ENCODE data around the gene ZDHHC11B. TPM values are rescaled to one million over a fixed set of nuclear protein-coding genes. Genes with fewer than 3 reads are reported as not detected.
"Not testable (repeated sequence)": the region's sequence is repeated elsewhere in the genome, so short reads cannot be mapped to it uniquely, and the experiment has no call there.

The ZDHHC11B gene
- polyA plus RNA-seq, 4 donors = 2.2 to 18.8 (median 9.5) TPM

GRCh38 chr5:696191-696590 is 88.3 kb downstream of the ZDHHC11B start:
- FAIRE-seq; H3K27me3 ChIP-seq (ENCODE audit: control insufficient read depth in 3 of 3, insufficient read depth in 3 of 3, low read length in 3 of 3): not testable (repeated sequence)
- 83 to 94% (median 93%) methylated on average over 2 to 8 of the region's 8 CpGs for WGBS, 3 donors

GRCh38 chr5:695475-695874 is 89.1 kb downstream of the ZDHHC11B start:
- H3K36me3 ChIP-seq (ENCODE audit: control insufficient read depth in 3 of 3, insufficient read depth in 2 of 3, low read depth in 1 of 3, low read length in 3 of 3); H3K27me3 ChIP-seq (ENCODE audit: control insufficient read depth in 3 of 3, insufficient read depth in 3 of 3, low read length in 3 of 3); H3K27ac ChIP-seq (ENCODE audit: low read depth in 1 of 3, low read length in 2 of 3); DNase-seq; H3K4me3 ChIP-seq (ENCODE audit: low read depth in 1 of 3, low read length in 3 of 3); H3K9me3 ChIP-seq (ENCODE audit: control insufficient read depth in 2 of 2, insufficient read depth in 1 of 2, low read depth in 1 of 2, low read length in 1 of 2); FAIRE-seq; H3K4me1 ChIP-seq (ENCODE audit: control insufficient read depth in 3 of 3, insufficient read depth in 2 of 3, low read depth in 1 of 3, low read length in 2 of 3): not testable (repeated sequence)
- WGBS, 3 donors = 91 to 96% methylated on average over 4 to 10 of the region's 13 CpGs; no CpG with 5 or more reads in 1 of the 3 donors

More at GRCh38 chr5:696191-696590, 88.3 kb downstream of the ZDHHC11B start:
- DNase-seq; H3K4me3 ChIP-seq (ENCODE audit: low read depth in 1 of 3, low read length in 3 of 3); H3K27ac ChIP-seq (ENCODE audit: low read depth in 1 of 3, low read length in 2 of 3); H3K9me3 ChIP-seq (ENCODE audit: control insufficient read depth in 2 of 2, insufficient read depth in 1 of 2, low read depth in 1 of 2, low read length in 1 of 2); H3K36me3 ChIP-seq (ENCODE audit: control insufficient read depth in 3 of 3, insufficient read depth in 2 of 3, low read depth in 1 of 3, low read length in 3 of 3); H3K4me1 ChIP-seq (ENCODE audit: control insufficient read depth in 3 of 3, insufficient read depth in 2 of 3, low read depth in 1 of 3, low read length in 2 of 3): not testable (repeated sequence)

- not testable (repeated sequence) for H3K27me3 ChIP-seq (ENCODE audit: control insufficient read depth in 3 of 3, insufficient read depth in 3 of 3, low read length in 3 of 3); H3K27ac ChIP-seq (ENCODE audit: low read depth in 1 of 3, low read length in 2 of 3); H3K36me3 ChIP-seq (ENCODE audit: control insufficient read depth in 3 of 3, insufficient read depth in 2 of 3, low read depth in 1 of 3, low read length in 3 of 3); H3K9me3 ChIP-seq (ENCODE audit: control insufficient read depth in 2 of 2, insufficient read depth in 1 of 2, low read depth in 1 of 2, low read length in 1 of 2); H3K4me1 ChIP-seq (ENCODE audit: control insufficient read depth in 3 of 3, insufficient read depth in 2 of 3, low read depth in 1 of 3, low read length in 2 of 3); FAIRE-seq
- DNase-seq = peak in 1 of 2 donors; percentile 38
- H3K4me3 ChIP-seq (ENCODE audit: low read depth in 1 of 3, low read length in 3 of 3) = peak overlapping the region in 2 of 3 donors; percentile 18 to 69
- 4 to 6% (median 5%) methylated on average over 9 to 19 of the region's 22 CpGs for WGBS, 3 donors
These were observed 90.5 kb downstream of the ZDHHC11B start for GRCh38 chr5:694042-694431.

- not testable (repeated sequence) for H3K4me1 ChIP-seq (ENCODE audit: control insufficient read depth in 3 of 3, insufficient read depth in 2 of 3, low read depth in 1 of 3, low read length in 2 of 3); H3K36me3 ChIP-seq (ENCODE audit: control insufficient read depth in 3 of 3, insufficient read depth in 2 of 3, low read depth in 1 of 3, low read length in 3 of 3); H3K27me3 ChIP-seq (ENCODE audit: control insufficient read depth in 3 of 3, insufficient read depth in 3 of 3, low read length in 3 of 3); H3K9me3 ChIP-seq (ENCODE audit: control insufficient read depth in 2 of 2, insufficient read depth in 1 of 2, low read depth in 1 of 2, low read length in 1 of 2); FAIRE-seq
- H3K27ac ChIP-seq (ENCODE audit: low read depth in 1 of 3, low read length in 2 of 3) = peak within 1 kb of the TSS in 2 of 3 donors; percentile 55 to 62
- peak; percentile 92 for DNase-seq
- WGBS, 3 donors = 0 to 1% (median 0%) methylated on average over 33 to 104 of the region's 109 CpGs
- H3K4me3 ChIP-seq (ENCODE audit: low read depth in 1 of 3, low read length in 3 of 3) = peak within 1 kb of the TSS; percentile 30 to 69 (median 46)
These were observed 91.1 kb downstream of the ZDHHC11B start, which contains the start of gene TPPP for GRCh38 chr5:693271-694041. TPPP (minus strand) TSS chr5:693352; CDS start chr5:678060, 15,292 bp downstream.

GRCh38 chr5:692529-693041 is 91.9 kb downstream of the ZDHHC11B start:
- peak overlapping the region in 1 of 3 donors; percentile 11 for H3K27ac ChIP-seq (ENCODE audit: low read depth in 1 of 3, low read length in 2 of 3)
- 0 to 1% (median 0%) methylated on average over 24 to 41 of the region's 41 CpGs for WGBS, 3 donors
- DNase-seq = peak; percentile 49 to 53
- not testable (repeated sequence) for H3K9me3 ChIP-seq (ENCODE audit: control insufficient read depth in 2 of 2, insufficient read depth in 1 of 2, low read depth in 1 of 2, low read length in 1 of 2); H3K36me3 ChIP-seq (ENCODE audit: control insufficient read depth in 3 of 3, insufficient read depth in 2 of 3, low read depth in 1 of 3, low read length in 3 of 3); H3K27me3 ChIP-seq (ENCODE audit: control insufficient read depth in 3 of 3, insufficient read depth in 3 of 3, low read length in 3 of 3); H3K4me1 ChIP-seq (ENCODE audit: control insufficient read depth in 3 of 3, insufficient read depth in 2 of 3, low read depth in 1 of 3, low read length in 2 of 3); FAIRE-seq
- peak overlapping the region; percentile 30 to 69 (median 46) for H3K4me3 ChIP-seq (ENCODE audit: low read depth in 1 of 3, low read length in 3 of 3)

GRCh38 chr5:691817-692528 is 92.6 kb downstream of the ZDHHC11B start:
- DNase-seq = no peak
- WGBS, 3 donors = 13 to 26% (median 17%) methylated on average over 2 of the region's 2 CpGs
- Histone ChIP-seq H3K4me3 (ENCODE audit: low read depth in 1 of 3, low read length in 3 of 3) (peak overlapping the region in 2 of 3 donors; percentile 46 to 69), H3K9me3 (ENCODE audit: control insufficient read depth in 2 of 2, insufficient read depth in 1 of 2, low read depth in 1 of 2, low read length in 1 of 2) (no peaks in the 10 kb centered on the region), H3K27me3 (ENCODE audit: control insufficient read depth in 3 of 3, insufficient read depth in 3 of 3, low read length in 3 of 3) (no peaks in the 10 kb centered on the region), H3K4me1 (ENCODE audit: control insufficient read depth in 3 of 3, insufficient read depth in 2 of 3, low read depth in 1 of 3, low read length in 2 of 3) (peaks cover 0 to 3% (median 0%) of the 10 kb centered on the region in 3 donors), H3K36me3 (ENCODE audit: control insufficient read depth in 3 of 3, insufficient read depth in 2 of 3, low read depth in 1 of 3, low read length in 3 of 3) (no peaks in the 10 kb centered on the region), H3K27ac (ENCODE audit: low read depth in 1 of 3, low read length in 2 of 3) (no peak overlapping the region)
- FAIRE-seq = no peak

GRCh38 chr5:691049-691448 is 93.5 kb downstream of the ZDHHC11B start:
- H3K27ac ChIP-seq (ENCODE audit: low read depth in 1 of 3, low read length in 2 of 3); FAIRE-seq; H3K9me3 ChIP-seq (ENCODE audit: control insufficient read depth in 2 of 2, insufficient read depth in 1 of 2, low read depth in 1 of 2, low read length in 1 of 2); DNase-seq; H3K4me3 ChIP-seq (ENCODE audit: low read depth in 1 of 3, low read length in 3 of 3); H3K36me3 ChIP-seq (ENCODE audit: control insufficient read depth in 3 of 3, insufficient read depth in 2 of 3, low read depth in 1 of 3, low read length in 3 of 3); H3K27me3 ChIP-seq (ENCODE audit: control insufficient read depth in 3 of 3, insufficient read depth in 3 of 3, low read length in 3 of 3); H3K4me1 ChIP-seq (ENCODE audit: control insufficient read depth in 3 of 3, insufficient read depth in 2 of 3, low read depth in 1 of 3, low read length in 2 of 3): not testable (repeated sequence)
- 1% methylated on average over 19 of the region's 23 CpGs; no CpG with 5 or more reads in 2 of the 3 donors for WGBS, 3 donors

GRCh38 chr5:690293-690692 is 94.2 kb downstream of the ZDHHC11B start:
- WGBS, 3 donors = no CpG with 5 or more reads among the region's 12 CpGs
- H3K36me3 ChIP-seq (ENCODE audit: control insufficient read depth in 3 of 3, insufficient read depth in 2 of 3, low read depth in 1 of 3, low read length in 3 of 3); H3K27ac ChIP-seq (ENCODE audit: low read depth in 1 of 3, low read length in 2 of 3); H3K4me1 ChIP-seq (ENCODE audit: control insufficient read depth in 3 of 3, insufficient read depth in 2 of 3, low read depth in 1 of 3, low read length in 2 of 3); DNase-seq; H3K9me3 ChIP-seq (ENCODE audit: control insufficient read depth in 2 of 2, insufficient read depth in 1 of 2, low read depth in 1 of 2, low read length in 1 of 2); H3K27me3 ChIP-seq (ENCODE audit: control insufficient read depth in 3 of 3, insufficient read depth in 3 of 3, low read length in 3 of 3); FAIRE-seq; H3K4me3 ChIP-seq (ENCODE audit: low read depth in 1 of 3, low read length in 3 of 3): not testable (repeated sequence)
